ENCODE data around the gene SIK2. TPM values are rescaled to one million over a fixed set of nuclear protein-coding genes. Genes with fewer than 3 reads are reported as not detected.

Gene SIK2
- total RNA-seq, 1 donor from 2014 or later, result 16.3 TPM

GRCh38 chr11:111688013-111688412, 85.8 kb downstream of the SIK2 start:
- Histone ChIP-seq H3K27ac (replicated peaks) (no peak overlapping the region), H3K9me3 (replicated peaks) (no peaks in the 10 kb centered on the region), H3K27me3 (ENCODE audit: low read depth) (no peaks in the 10 kb centered on the region), H3K4me3 (no peak overlapping the region), H3K36me3 (peaks cover 44% of the 10 kb centered on the region), H3K4me1 (no peaks in the 10 kb centered on the region)
- DNase-seq, result no peak
- TF ChIP-seq CTCF (IDR thresholded peaks at IDR 0.05; ENCODE audit: borderline replicate concordance), result no peak
- intact Hi-C loops (cut with micrococcal nuclease), result no loop called here

- Histone ChIP-seq H3K27me3 (ENCODE audit: low read depth) (no peaks in the 10 kb centered on the region), H3K4me3 (no peak overlapping the region), H3K27ac (replicated peaks) (no peak overlapping the region), H3K9me3 (replicated peaks) (no peaks in the 10 kb centered on the region), H3K36me3 (peaks cover 31% of the 10 kb centered on the region), H3K4me1 (peaks cover 25% of the 10 kb centered on the region)
- TF ChIP-seq CTCF (IDR thresholded peaks at IDR 0.05; ENCODE audit: borderline replicate concordance), result no peak
- intact Hi-C loops (cut with micrococcal nuclease), result no loop called here
- no peak for DNase-seq
Measured at GRCh38 chr11:111691176-111691575, 88.9 kb downstream of the SIK2 start.

- Histone ChIP-seq H3K36me3 (peaks cover 31% of the 10 kb centered on the region), H3K27me3 (ENCODE audit: low read depth) (no peaks in the 10 kb centered on the region), H3K4me1 (peaks cover 31% of the 10 kb centered on the region), H3K27ac (replicated peaks) (no peak overlapping the region), H3K4me3 (no peak overlapping the region), H3K9me3 (replicated peaks) (no peaks in the 10 kb centered on the region)
- no peak for TF ChIP-seq CTCF (IDR thresholded peaks at IDR 0.05; ENCODE audit: borderline replicate concordance)
- intact Hi-C loops (cut with micrococcal nuclease), result no loop called here
- no peak for DNase-seq
Measured at GRCh38 chr11:111691741-111692140, 89.5 kb downstream of the SIK2 start.

DNA sequence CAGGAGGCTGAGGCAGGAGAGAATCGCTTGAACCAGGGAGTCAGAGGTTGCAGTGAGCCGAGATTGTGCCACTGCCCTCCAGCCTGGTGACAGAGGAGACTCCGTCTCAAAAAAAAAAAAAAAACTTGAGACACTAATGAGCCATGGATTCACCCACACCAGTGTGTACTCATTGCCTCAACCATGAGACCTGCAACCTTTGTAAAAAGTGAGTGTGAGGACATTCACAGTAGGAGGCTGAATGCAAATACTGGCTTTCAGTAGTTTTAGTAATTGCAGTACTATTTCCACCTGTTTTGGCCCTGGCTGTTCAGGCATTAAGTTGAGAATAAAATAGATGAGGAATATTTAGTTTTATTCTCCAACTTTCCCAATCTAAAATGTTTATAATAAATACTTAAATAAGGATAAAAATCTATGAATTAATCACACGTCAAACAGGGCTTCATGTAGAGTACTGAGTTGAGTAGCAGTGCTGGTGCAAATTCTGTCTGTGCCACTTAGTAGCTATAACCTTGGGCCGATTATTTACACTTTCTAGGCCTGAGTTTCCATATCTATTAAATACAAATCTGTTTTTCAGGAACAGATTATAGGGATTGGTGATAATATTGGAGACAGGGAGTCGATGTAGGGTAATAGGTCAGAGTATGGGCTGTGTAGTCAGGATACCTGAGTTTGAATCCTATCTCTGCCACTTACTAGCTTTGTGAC, 91.1 kb downstream of the SIK2 start:
- Histone ChIP-seq H3K4me3 (no peak overlapping the region), H3K27ac (replicated peaks) (peak overlapping the region; percentile 55), H3K36me3 (peaks cover 24% of the 10 kb centered on the region), H3K9me3 (replicated peaks) (no peaks in the 10 kb centered on the region), H3K27me3 (ENCODE audit: low read depth) (no peaks in the 10 kb centered on the region), H3K4me1 (peaks cover 40% of the 10 kb centered on the region)
- DNase-seq, result no peak
- no peak for TF ChIP-seq CTCF (IDR thresholded peaks at IDR 0.05; ENCODE audit: borderline replicate concordance)
- intact Hi-C loops (cut with micrococcal nuclease), result no loop called here

GRCh38 chr11:111694851-111695250, 92.6 kb downstream of the SIK2 start:
- TF ChIP-seq CTCF (IDR thresholded peaks at IDR 0.05; ENCODE audit: borderline replicate concordance), result no peak
- intact Hi-C loops (cut with micrococcal nuclease), result no loop called here
- peaks cover 11% of the 10 kb centered on the region for H3K36me3 ChIP-seq
- peak overlapping the region; percentile 55 for H3K27ac ChIP-seq (replicated peaks)
- H3K4me1 ChIP-seq, result peaks cover 50% of the 10 kb centered on the region
- no peaks in the 10 kb centered on the region for H3K9me3 ChIP-seq (replicated peaks)
- no peak overlapping the region for H3K4me3 ChIP-seq
- H3K27me3 ChIP-seq (ENCODE audit: low read depth), result no peaks in the 10 kb centered on the region
- no peak for DNase-seq
